Caco-2 (cell line): ENCODE measurements around the gene LIMCH1. TPM values are rescaled to one million over a fixed set of nuclear protein-coding genes. Genes with fewer than 3 reads are reported as not detected.

Experiments used
- BruUV-seq: library from RNA; stranded (reverse); fragments of 400-500 nt; replicated peaks from 2 replicates; lab custom pipeline; 2021; lab: Mats Ljungman, UMichigan
- CTCF ChIA-PET: fragments of 300-600 bp; sonication (Branson Sonifier 250); formaldehyde crosslinking; loops from one replicate; lab custom pipeline; 2022; ENCODE audit warnings: antibody characterized with exemption; lab: Charles Lee
- POLR2A ChIA-PET: fragments of 300-600 bp; sonication (Branson Sonifier 250); formaldehyde crosslinking; loops from one replicate; lab custom pipeline; 2022; ENCODE audit warnings: antibody characterized with exemption; lab: Charles Lee
- DNase-seq, 2 experiments: peaks; one replicate each; pipeline versions ENCODE4 v3.0.0 to v3.0.0-alpha.2; 2020 to 2022
- H3K27me3 ChIP-seq: replicated peaks from 2 replicates; pipeline ENCODE4 v1.6.0; 2011; ENCODE audit warnings: low read length; ENCODE audit not compliant: control insufficient read depth, insufficient read depth
- H3K36me3 ChIP-seq: 2 replicates; pipeline ENCODE4 v1.5.1; 2011; ENCODE audit warnings: low read length; ENCODE audit not compliant: control insufficient read depth, insufficient read depth
- H3K4me1 ChIP-seq: fragments of 250-450 bp; sonication (Bioruptor Pico); 2 replicates; pipeline ENCODE4 v1.5.1; 2020; ENCODE audit warnings: mild to moderate bottlenecking
- H3K4me3 ChIP-seq: 2 replicates; pipeline ENCODE4 v1.5.1; 2011; ENCODE audit warnings: low read depth, mild to moderate bottlenecking, control low read depth, low read length
- H3K9me3 ChIP-seq: fragments of 250-450 bp; sonication (Bioruptor Pico); 2 replicates; pipeline ENCODE4 v1.5.1; 2020; ENCODE audit warnings: mild to moderate bottlenecking, moderate library complexity
- H3K27ac Mint-ChIP-seq: one replicate; pipeline ENCODE4 v1.8.0; 2022; ENCODE audit warnings: mixed read lengths; ENCODE audit not compliant: unreplicated experiment
- H3K27me3 Mint-ChIP-seq: one replicate; pipeline ENCODE4 v1.8.0; 2022; ENCODE audit warnings: mixed read lengths; ENCODE audit not compliant: insufficient read depth, unreplicated experiment
- H3K36me3 Mint-ChIP-seq: one replicate; pipeline ENCODE4 v1.8.0; 2022; ENCODE audit warnings: mild to moderate bottlenecking, mixed read lengths; ENCODE audit not compliant: insufficient read depth, unreplicated experiment
- H3K4me1 Mint-ChIP-seq: one replicate; pipeline ENCODE4 v1.8.0; 2022; ENCODE audit warnings: low read depth, mixed read lengths; ENCODE audit not compliant: unreplicated experiment
- H3K4me3 Mint-ChIP-seq: one replicate; pipeline ENCODE4 v1.8.0; 2022; ENCODE audit warnings: mild to moderate bottlenecking, moderate library complexity, mixed read lengths; ENCODE audit not compliant: unreplicated experiment
- H3K9me3 Mint-ChIP-seq: one replicate; pipeline ENCODE4 v1.8.0; 2022; ENCODE audit warnings: mixed read lengths; ENCODE audit not compliant: unreplicated experiment
- CTCF ChIP-seq, 2 experiments: fragments of 200-600 bp in 1 of 2; IDR thresholded peaks; 1 replicate in 1 of 2; 2 replicates in 1 of 2; pipeline versions ENCODE4 v1.5.1 to v1.8.0; 2011 to 2022; ENCODE audit warnings: antibody characterized with exemption in 1 of 2, control low read depth in 1 of 2, inconsistent platforms in 1 of 2, low read depth in 1 of 2, low read length in 1 of 2, mild to moderate bottlenecking in 1 of 2, moderate library complexity in 1 of 2; ENCODE audit not compliant: insufficient read depth in 1 of 2, severe bottlenecking in 1 of 2, unreplicated experiment in 1 of 2
- intact Hi-C: fragments of 100-400 bp; cut with micrococcal nuclease; formaldehyde crosslinking; loops from one replicate; pipeline ENCODE4 v1.10.0; 2022; ENCODE audit not compliant: unreplicated experiment
- total RNA-seq: library from RNA; stranded (reverse); gene quantifications from 2 replicates; pipeline ENCODE4 v1.2.3, GENCODE V29; 2022

Gene LIMCH1
- total RNA-seq, 1 experiment from 2014 or later: 8.4 TPM

- CTCF ChIA-PET: no interaction called here
- no peak for TF ChIP-seq CTCF (IDR thresholded peaks at IDR 0.05; ENCODE audit: insufficient read depth in 1 of 2, low read depth in 1 of 2, low read length in 1 of 2, severe bottlenecking in 1 of 2, unreplicated experiment in 1 of 2)
- Mint-ChIP-seq H3K4me1 (no peaks in the 10 kb centered on the region), H3K36me3 (no peaks in the 10 kb centered on the region), H3K27me3 (no peaks in the 10 kb centered on the region), H3K4me3 (no peak overlapping the region), H3K9me3 (no peaks in the 10 kb centered on the region), H3K27ac (no peak overlapping the region)
- intact Hi-C loops: no loop called here
- H3K9me3 ChIP-seq: no peaks in the 10 kb centered on the region
- DNase-seq: no peak
- H3K36me3 ChIP-seq: no peaks in the 10 kb centered on the region
- no peaks in the 10 kb centered on the region for H3K27me3 ChIP-seq
- H3K4me3 ChIP-seq: no peak overlapping the region
- H3K4me1 ChIP-seq: no peaks in the 10 kb centered on the region
- POLR2A ChIA-PET: no interaction called here
- BruUV-seq: no TSS peak
Measured at GRCh38 chr4:41653523-41653922, 115.6 kb downstream of the LIMCH1 start.

GRCh38 chr4:41655177-41655576, 117.2 kb downstream of the LIMCH1 start:
- H3K4me1 ChIP-seq: no peaks in the 10 kb centered on the region
- Mint-ChIP-seq H3K9me3 (no peaks in the 10 kb centered on the region), H3K4me3 (no peak overlapping the region), H3K27ac (no peak overlapping the region), H3K4me1 (no peaks in the 10 kb centered on the region), H3K36me3 (no peaks in the 10 kb centered on the region), H3K27me3 (no peaks in the 10 kb centered on the region)
- no peaks in the 10 kb centered on the region for H3K36me3 ChIP-seq
- no peaks in the 10 kb centered on the region for H3K27me3 ChIP-seq
- POLR2A ChIA-PET: no interaction called here
- CTCF ChIA-PET: no interaction called here
- intact Hi-C loops: no loop called here
- no peak overlapping the region for H3K4me3 ChIP-seq
- no peaks in the 10 kb centered on the region for H3K9me3 ChIP-seq
- no peak for TF ChIP-seq CTCF (IDR thresholded peaks at IDR 0.05; ENCODE audit: insufficient read depth in 1 of 2, low read depth in 1 of 2, low read length in 1 of 2, severe bottlenecking in 1 of 2, unreplicated experiment in 1 of 2)
- DNase-seq: no peak
- no TSS peak for BruUV-seq

GRCh38 chr4:41656106-41656505, 118.1 kb downstream of the LIMCH1 start:
- TF ChIP-seq CTCF (IDR thresholded peaks at IDR 0.05; ENCODE audit: insufficient read depth in 1 of 2, low read depth in 1 of 2, low read length in 1 of 2, severe bottlenecking in 1 of 2, unreplicated experiment in 1 of 2): no peak
- no peak overlapping the region for H3K4me3 Mint-ChIP-seq
- intact Hi-C loops: no loop called here
- no peak for DNase-seq
- H3K27me3 Mint-ChIP-seq: no peaks in the 10 kb centered on the region
- ChIA-PET POLR2A (no interaction called here), CTCF (no interaction called here)
- H3K27ac Mint-ChIP-seq: no peak overlapping the region
- no peaks in the 10 kb centered on the region for H3K36me3 Mint-ChIP-seq
- H3K9me3 Mint-ChIP-seq: no peaks in the 10 kb centered on the region
- Histone ChIP-seq H3K36me3 (no peaks in the 10 kb centered on the region), H3K4me1 (no peaks in the 10 kb centered on the region), H3K4me3 (no peak overlapping the region), H3K27me3 (no peaks in the 10 kb centered on the region), H3K9me3 (no peaks in the 10 kb centered on the region)
- no peaks in the 10 kb centered on the region for H3K4me1 Mint-ChIP-seq
- no TSS peak for BruUV-seq
